Osteoblast (primary cell): Measurements from ENCODE around the gene SLC9A7. TPM values are rescaled to one million over a fixed set of nuclear protein-coding genes. Genes with fewer than 3 reads are reported as not detected.

Experiments
- DNase-seq: peaks from one replicate; pipeline ENCODE4 v3.0.0; 2011; ENCODE audit warnings: low spot score, mixed read lengths; ENCODE audit not compliant: insufficient read length; ENCODE audit errors: missing footprints
- H2AFZ ChIP-seq: 2 replicates; pipeline ENCODE4 v1.6.0; 2011; ENCODE audit warnings: mild to moderate bottlenecking, low read length
- H3K27ac ChIP-seq: 2 replicates; pipeline ENCODE4 v1.5.1; 2011; ENCODE audit warnings: mild to moderate bottlenecking, low read depth, low read length, moderate library complexity
- H3K27me3 ChIP-seq: 2 replicates; pipeline ENCODE4 v1.6.0; 2012; ENCODE audit warnings: mild to moderate bottlenecking, control low read depth, inconsistent platforms, low read length, moderate library complexity; ENCODE audit not compliant: insufficient read depth
- H3K36me3 ChIP-seq: 2 replicates; pipeline ENCODE4 v1.5.1; 2011; ENCODE audit warnings: mild to moderate bottlenecking, low read length, control low read depth, moderate library complexity; ENCODE audit not compliant: insufficient read depth
- H3K4me1 ChIP-seq: 2 replicates; pipeline ENCODE4 v1.5.1; 2011; ENCODE audit warnings: mild to moderate bottlenecking, low read length, control low read depth, moderate library complexity; ENCODE audit not compliant: insufficient read depth
- H3K4me2 ChIP-seq: 2 replicates; pipeline ENCODE4 v1.6.0; 2011; ENCODE audit warnings: mild to moderate bottlenecking, low read length; ENCODE audit not compliant: insufficient read depth
- H3K4me3 ChIP-seq: fragments of 200-600 bp; sonication (generic); 3 replicates; pipeline ENCODE4 v1.5.1; 2012; ENCODE audit warnings: mild to moderate bottlenecking, low read length, inconsistent platforms; ENCODE audit not compliant: insufficient read depth
- H3K79me2 ChIP-seq: 2 replicates; pipeline ENCODE4 v1.6.0; 2012; ENCODE audit warnings: mild to moderate bottlenecking, low read length, control low read depth, inconsistent platforms; ENCODE audit not compliant: insufficient read depth
- H3K9me3 ChIP-seq: 2 replicates; pipeline ENCODE4 v1.5.1; 2011; ENCODE audit warnings: low read depth, low read length, control low read depth
- H4K20me1 ChIP-seq: 2 replicates; pipeline ENCODE4 v1.6.0; 2012; ENCODE audit warnings: mild to moderate bottlenecking, low read length, control low read depth; ENCODE audit not compliant: insufficient read depth
- total RNA-seq: library from RNA; depleted of rRNA; stranded (reverse); fragments of >200 nt; gene quantifications from 2 replicates; pipeline ENCODE4 v1.2.3, GENCODE V29; 2012
- TF ChIP-seq, protein P1 (sequence below): IDR thresholded peaks from 2 replicates; pipeline ENCODE4 v1.5.1; 2011; ENCODE audit warnings: mild to moderate bottlenecking, low read depth, low read length, moderate library complexity; ENCODE audit errors: extremely low read depth

Gene SLC9A7
- total RNA-seq, 1 donor: 42.0 TPM

DNA sequence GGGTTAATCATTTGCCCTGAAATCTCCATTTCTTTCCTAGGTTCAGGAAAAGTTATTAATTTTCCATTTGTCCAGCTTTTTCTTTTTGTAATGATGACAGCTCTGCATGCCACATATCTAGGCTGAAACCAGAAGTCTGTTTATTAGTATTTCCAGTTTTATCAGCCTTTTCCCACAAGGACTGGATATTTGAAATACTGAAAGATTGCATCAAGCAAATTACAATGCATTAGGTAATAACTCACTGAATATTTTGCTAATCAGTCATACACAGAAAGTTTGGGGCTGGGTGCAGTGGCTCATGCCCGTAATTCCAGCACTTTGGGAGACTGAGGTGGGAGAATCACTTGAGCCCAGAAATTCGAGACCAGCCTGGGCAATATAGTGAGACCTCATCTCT is 21.5 kb downstream of the SLC9A7 start:
- DNase-seq: peak; percentile 46
- Histone ChIP-seq H4K20me1 (no peaks in the 10 kb centered on the region), H3K27ac (peak overlapping the region; percentile 60)

DNA sequence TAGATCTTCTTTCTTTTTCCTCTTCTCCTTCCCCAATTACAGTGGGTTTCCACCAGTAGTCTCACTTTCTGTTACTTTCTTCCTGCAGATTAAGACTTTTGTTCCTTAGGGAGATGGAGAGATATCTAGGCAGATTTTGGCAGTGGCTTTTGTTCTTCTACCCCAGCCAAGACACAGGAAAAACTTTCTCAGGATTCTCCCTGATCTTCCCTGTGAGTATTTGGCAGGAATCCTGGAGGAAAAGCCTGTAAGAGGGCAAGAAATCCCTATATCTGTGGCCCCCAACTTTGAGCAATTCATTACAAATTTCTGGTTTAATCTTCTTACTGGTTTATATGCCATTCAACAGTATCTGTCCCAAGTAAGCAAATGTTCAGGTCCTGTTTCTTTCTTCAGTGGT is 21.9 kb downstream of the SLC9A7 start:
- H3K27ac ChIP-seq: peak overlapping the region; percentile 60
- no peak for DNase-seq
- H3K79me2 ChIP-seq: peaks cover 43% of the 10 kb centered on the region

More for the DNA sequence above, 21.5 kb downstream of the SLC9A7 start:
- Histone ChIP-seq H3K4me1 (peaks cover 7% of the 10 kb centered on the region), H3K9me3 (peaks cover 1% of the 10 kb centered on the region), H3K4me3 (no peak overlapping the region), H2AFZ (no peak overlapping the region), H3K27me3 (no peaks in the 10 kb centered on the region), H3K36me3 (no peaks in the 10 kb centered on the region), H3K79me2 (peaks cover 47% of the 10 kb centered on the region), H3K4me2 (peak overlapping the region; percentile 6)
- TF ChIP-seq, protein P1, sequence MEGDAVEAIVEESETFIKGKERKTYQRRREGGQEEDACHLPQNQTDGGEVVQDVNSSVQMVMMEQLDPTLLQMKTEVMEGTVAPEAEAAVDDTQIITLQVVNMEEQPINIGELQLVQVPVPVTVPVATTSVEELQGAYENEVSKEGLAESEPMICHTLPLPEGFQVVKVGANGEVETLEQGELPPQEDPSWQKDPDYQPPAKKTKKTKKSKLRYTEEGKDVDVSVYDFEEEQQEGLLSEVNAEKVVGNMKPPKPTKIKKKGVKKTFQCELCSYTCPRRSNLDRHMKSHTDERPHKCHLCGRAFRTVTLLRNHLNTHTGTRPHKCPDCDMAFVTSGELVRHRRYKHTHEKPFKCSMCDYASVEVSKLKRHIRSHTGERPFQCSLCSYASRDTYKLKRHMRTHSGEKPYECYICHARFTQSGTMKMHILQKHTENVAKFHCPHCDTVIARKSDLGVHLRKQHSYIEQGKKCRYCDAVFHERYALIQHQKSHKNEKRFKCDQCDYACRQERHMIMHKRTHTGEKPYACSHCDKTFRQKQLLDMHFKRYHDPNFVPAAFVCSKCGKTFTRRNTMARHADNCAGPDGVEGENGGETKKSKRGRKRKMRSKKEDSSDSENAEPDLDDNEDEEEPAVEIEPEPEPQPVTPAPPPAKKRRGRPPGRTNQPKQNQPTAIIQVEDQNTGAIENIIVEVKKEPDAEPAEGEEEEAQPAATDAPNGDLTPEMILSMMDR: no peak

DNA sequence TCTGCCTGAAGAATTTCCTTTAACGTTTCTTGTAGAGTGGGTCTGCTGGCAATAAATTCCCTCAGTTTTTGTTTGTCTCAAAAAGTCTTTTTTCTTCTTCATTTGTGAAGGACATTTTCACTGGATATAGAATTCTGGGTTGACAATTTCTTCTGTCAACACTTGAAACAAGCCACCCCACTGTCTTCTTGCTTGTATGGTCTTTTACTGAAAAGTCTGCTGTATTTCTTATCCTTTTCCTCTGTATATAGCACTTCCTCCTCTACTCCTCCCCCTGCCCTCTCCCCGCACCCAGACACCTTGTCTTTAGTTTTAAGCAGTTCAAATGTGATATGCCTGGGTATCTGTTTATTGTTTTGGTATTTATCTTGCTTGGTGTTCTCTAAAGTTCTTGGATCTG is 23.3 kb downstream of the SLC9A7 start:
- H3K27ac ChIP-seq: no peak overlapping the region
- H3K4me3 ChIP-seq: no peak overlapping the region
- H3K4me1 ChIP-seq: peaks cover 7% of the 10 kb centered on the region
- H3K9me3 ChIP-seq: peaks cover 1% of the 10 kb centered on the region
- H3K79me2 ChIP-seq: peaks cover 33% of the 10 kb centered on the region
- TF ChIP-seq, protein P1: no peak
- no peaks in the 10 kb centered on the region for H4K20me1 ChIP-seq
- H2AFZ ChIP-seq: no peak overlapping the region
- H3K27me3 ChIP-seq: no peaks in the 10 kb centered on the region
- no peaks in the 10 kb centered on the region for H3K36me3 ChIP-seq
- no peak overlapping the region for H3K4me2 ChIP-seq
- DNase-seq: no peak

More for the DNA sequence above, 21.9 kb downstream of the SLC9A7 start:
- H4K20me1 ChIP-seq: no peaks in the 10 kb centered on the region
- TF ChIP-seq, protein P1: no peak
- H3K27me3 ChIP-seq: no peaks in the 10 kb centered on the region
- no peak overlapping the region for H3K4me3 ChIP-seq
- H3K9me3 ChIP-seq: peaks cover 1% of the 10 kb centered on the region
- H3K4me1 ChIP-seq: peaks cover 7% of the 10 kb centered on the region
- peak overlapping the region; percentile 6 for H3K4me2 ChIP-seq
- H3K36me3 ChIP-seq: no peaks in the 10 kb centered on the region
- H2AFZ ChIP-seq: no peak overlapping the region

DNA sequence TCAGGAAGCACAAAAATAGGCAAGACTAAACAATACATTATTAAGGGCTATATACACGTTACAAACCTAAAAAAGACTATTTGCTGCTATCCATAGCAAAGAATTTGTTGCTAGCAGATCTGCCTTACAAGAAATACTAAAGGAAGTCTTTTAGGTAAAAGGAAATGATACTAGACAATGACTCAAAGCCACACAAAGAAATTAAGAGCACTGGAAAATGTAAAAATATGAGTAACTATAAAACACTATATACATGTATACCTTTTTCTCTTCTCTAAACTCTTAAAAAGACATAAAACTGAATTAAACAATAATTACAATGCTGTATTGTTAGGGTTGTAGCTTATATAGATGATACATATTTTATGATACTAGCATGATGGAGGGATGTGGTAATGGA is 25.7 kb downstream of the SLC9A7 start:
- Histone ChIP-seq H4K20me1 (no peaks in the 10 kb centered on the region), H3K27ac (no peak overlapping the region), H3K4me3 (no peak overlapping the region), H2AFZ (no peak overlapping the region), H3K79me2 (peaks cover 25% of the 10 kb centered on the region), H3K4me2 (no peak overlapping the region), H3K27me3 (no peaks in the 10 kb centered on the region), H3K9me3 (peaks cover 1% of the 10 kb centered on the region), H3K4me1 (peaks cover 7% of the 10 kb centered on the region), H3K36me3 (no peaks in the 10 kb centered on the region)
- DNase-seq: no peak
- TF ChIP-seq, protein P1: no peak
